Stimulated activated naive CD8-positive, alpha-beta T cell treated with anti-CD3 and anti-CD28 coated beads, Interleukin-15, amount 100 ng/mL, for 72 hours (primary cell): Measurements from ENCODE around the gene STXBP1.

Experiments
- ATAC-seq: fragments of 150-1000 bp; cut with Tn5 transposase; 2 replicates; pipeline ENCODE4 v1.10.0; 2021; ENCODE audit warnings: mild to moderate bottlenecking, moderate library complexity
- DNase-seq, 2 donors: peaks; one replicate each; pipeline ENCODE4 v3.0.0; 2021 to 2022
- H3K27ac Mint-ChIP-seq, 2 donors: one replicate each; pipeline ENCODE4 v1.8.0; 2022; ENCODE audit warnings: mild to moderate bottlenecking in 2 of 2, mixed read lengths in 2 of 2, moderate library complexity in 2 of 2
- H3K27me3 Mint-ChIP-seq: one replicate; pipeline ENCODE4 v1.8.0; 2022; ENCODE audit warnings: mixed read lengths
- H3K4me1 Mint-ChIP-seq: one replicate; pipeline ENCODE4 v1.8.0; 2022; ENCODE audit warnings: mild to moderate bottlenecking, mixed read lengths
- H3K4me3 Mint-ChIP-seq, 2 donors: one replicate each; pipeline ENCODE4 v1.8.0; 2022; ENCODE audit warnings: mild to moderate bottlenecking in 2 of 2, mixed read lengths in 2 of 2, moderate library complexity in 1 of 2
- H3K9me3 Mint-ChIP-seq, 2 donors: one replicate each; pipeline ENCODE4 v1.8.0; 2022; ENCODE audit warnings: mixed read lengths in 2 of 2

Gene STXBP1

GRCh38 chr9:127628758-127629467, 16.8 kb downstream of the STXBP1 start:
- ATAC-seq: no peak
- Mint-ChIP-seq H3K4me1 (peaks cover 11% of the 10 kb centered on the region), H3K4me3 (no peak overlapping the region), H3K27ac (no peak overlapping the region), H3K27me3 (no peaks in the 10 kb centered on the region), H3K9me3 (no peaks in the 10 kb centered on the region)
- no peak for DNase-seq

- Mint-ChIP-seq H3K4me1 (peaks cover 17% of the 10 kb centered on the region), H3K4me3 (no peak overlapping the region), H3K27ac (no peak overlapping the region), H3K27me3 (no peaks in the 10 kb centered on the region), H3K9me3 (no peaks in the 10 kb centered on the region)
- ATAC-seq (no peak), DNase-seq (no peak)
Observed at GRCh38 chr9:127629468-127630081, 17.5 kb downstream of the STXBP1 start.

GRCh38 chr9:127633216-127633862, 21.3 kb downstream of the STXBP1 start:
- ATAC-seq (no peak), DNase-seq (no peak)
- Mint-ChIP-seq H3K4me3 (no peak overlapping the region), H3K4me1 (peaks cover 20% of the 10 kb centered on the region), H3K9me3 (no peaks in the 10 kb centered on the region), H3K27me3 (no peaks in the 10 kb centered on the region), H3K27ac (no peak overlapping the region)

- Mint-ChIP-seq H3K4me1 (peaks cover 16% of the 10 kb centered on the region), H3K27me3 (no peaks in the 10 kb centered on the region), H3K4me3 (no peak overlapping the region), H3K27ac (no peak overlapping the region), H3K9me3 (no peaks in the 10 kb centered on the region)
- ATAC-seq: no peak
- DNase-seq: no peak
Observed at GRCh38 chr9:127634021-127634420, 21.9 kb downstream of the STXBP1 start.

- Mint-ChIP-seq H3K9me3 (no peaks in the 10 kb centered on the region), H3K27ac (no peak overlapping the region), H3K27me3 (no peaks in the 10 kb centered on the region), H3K4me1 (peaks cover 15% of the 10 kb centered on the region), H3K4me3 (no peak overlapping the region)
- DNase-seq (no peak), ATAC-seq (no peak)
Observed at GRCh38 chr9:127634698-127635097, 22.6 kb downstream of the STXBP1 start.

GRCh38 chr9:127635201-127635735, 23.2 kb downstream of the STXBP1 start:
- Mint-ChIP-seq H3K4me1 (peaks cover 15% of the 10 kb centered on the region), H3K27ac (no peak overlapping the region), H3K9me3 (no peaks in the 10 kb centered on the region), H3K4me3 (no peak overlapping the region), H3K27me3 (no peaks in the 10 kb centered on the region)
- ATAC-seq (no peak), DNase-seq (no peak)

- no peaks in the 10 kb centered on the region for H3K9me3 Mint-ChIP-seq
- no peak overlapping the region for H3K27ac Mint-ChIP-seq
- peaks cover 15% of the 10 kb centered on the region for H3K4me1 Mint-ChIP-seq
- H3K27me3 Mint-ChIP-seq: no peaks in the 10 kb centered on the region
- ATAC-seq (no peak), DNase-seq (no peak)
- no peak overlapping the region for H3K4me3 Mint-ChIP-seq
Observed at GRCh38 chr9:127637322-127637847, 25.3 kb downstream of the STXBP1 start.

- no peak for ATAC-seq
- H3K27ac Mint-ChIP-seq: no peak overlapping the region
- no peak for DNase-seq
- H3K4me1 Mint-ChIP-seq: no peaks in the 10 kb centered on the region
- no peaks in the 10 kb centered on the region for H3K27me3 Mint-ChIP-seq
- no peak overlapping the region for H3K4me3 Mint-ChIP-seq
- H3K9me3 Mint-ChIP-seq: no peaks in the 10 kb centered on the region
Observed at GRCh38 chr9:127640908-127641545, 28.9 kb downstream of the STXBP1 start.

GRCh38 chr9:127642082-127642740, 30.1 kb downstream of the STXBP1 start:
- Mint-ChIP-seq H3K4me3 (no peak overlapping the region), H3K4me1 (no peaks in the 10 kb centered on the region), H3K27me3 (no peaks in the 10 kb centered on the region), H3K27ac (no peak overlapping the region), H3K9me3 (no peaks in the 10 kb centered on the region)
- ATAC-seq: no peak
- DNase-seq: no peak

- no peak for DNase-seq
- no peaks in the 10 kb centered on the region for H3K9me3 Mint-ChIP-seq
- H3K4me3 Mint-ChIP-seq: no peak overlapping the region
- H3K27me3 Mint-ChIP-seq: no peaks in the 10 kb centered on the region
- no peaks in the 10 kb centered on the region for H3K4me1 Mint-ChIP-seq
- ATAC-seq: no peak
- H3K27ac Mint-ChIP-seq: no peak overlapping the region
Observed at GRCh38 chr9:127644146-127644827, 32.2 kb downstream of the STXBP1 start.

- DNase-seq (no peak), ATAC-seq (no peak)
- Mint-ChIP-seq H3K4me3 (no peak overlapping the region), H3K27me3 (no peaks in the 10 kb centered on the region), H3K4me1 (no peaks in the 10 kb centered on the region), H3K27ac (no peak overlapping the region), H3K9me3 (no peaks in the 10 kb centered on the region)
Observed at GRCh38 chr9:127644943-127645342, 32.9 kb downstream of the STXBP1 start.

- Mint-ChIP-seq H3K27me3 (no peaks in the 10 kb centered on the region), H3K27ac (no peak overlapping the region), H3K9me3 (no peaks in the 10 kb centered on the region), H3K4me1 (no peaks in the 10 kb centered on the region), H3K4me3 (no peak overlapping the region)
- no peak for DNase-seq
- no peak for ATAC-seq
Observed at GRCh38 chr9:127647451-127647850, 35.4 kb downstream of the STXBP1 start.

- Mint-ChIP-seq H3K4me1 (no peaks in the 10 kb centered on the region), H3K27ac (no peak overlapping the region), H3K9me3 (no peaks in the 10 kb centered on the region), H3K4me3 (no peak overlapping the region), H3K27me3 (no peaks in the 10 kb centered on the region)
- DNase-seq (no peak), ATAC-seq (no peak)
Observed at GRCh38 chr9:127650518-127650917, 38.4 kb downstream of the STXBP1 start.

- ATAC-seq (no peak), DNase-seq (no peak)
- H3K27me3 Mint-ChIP-seq: no peaks in the 10 kb centered on the region
- no peaks in the 10 kb centered on the region for H3K9me3 Mint-ChIP-seq
- H3K27ac Mint-ChIP-seq: no peak overlapping the region
- H3K4me1 Mint-ChIP-seq: no peaks in the 10 kb centered on the region
- no peak overlapping the region for H3K4me3 Mint-ChIP-seq
Observed at GRCh38 chr9:127651697-127652610, 39.9 kb downstream of the STXBP1 start.
